Measurements from ENCODE around the gene RXRB. TPM values are rescaled to one million over a fixed set of nuclear protein-coding genes. Genes with fewer than 3 reads are reported as not detected.

RXRB gene
- total and polyA plus RNA-seq, 2 of the 13 experiments (the other 11 are each of a cell fraction or from before 2014, with no cell fraction given): 26.7 to 55.7 TPM

GRCh38 chr6:33204415-33205190 is 4.1 kb upstream of the RXRB start, which contains the start of gene HSD17B8 (continued):
- peak; percentile 90; the same call in 1 of the 2 replicates for TF ChIP-seq ZHX1 (CRISPR knock-in tag; IDR thresholded peaks at IDR 0.05; ENCODE audit: low read depth)
- no peak for TF ChIP-seq ZNF530 (CRISPR knock-in tag; IDR thresholded peaks at IDR 0.05; ENCODE audit: low read depth)
- no peak for TF ChIP-seq PCBP2 (optimal IDR thresholded peaks at IDR 0.05; ENCODE audit: low read depth, low read length, poor library complexity, severe bottlenecking)
- TF ChIP-seq ZNF251 (CRISPR knock-in tag; IDR thresholded peaks at IDR 0.05): no peak
- no peak for TF ChIP-seq MEF2D (CRISPR knock-in tag; IDR thresholded peaks at IDR 0.05)
- TF ChIP-seq CENPT (CRISPR knock-in tag; IDR thresholded peaks at IDR 0.05; ENCODE audit: low read depth): no peak
- peak; percentile 98 for TF ChIP-seq RBFOX2 (IDR thresholded peaks at IDR 0.05; ENCODE audit: low read depth, low read length)
- TF ChIP-seq KAT8 (CRISPR knock-in tag; IDR thresholded peaks at IDR 0.05): peak; percentile 76
- TF ChIP-seq FOXO4 (CRISPR knock-in tag; conservative IDR thresholded peaks at IDR 0.05): no peak
- no peak for TF ChIP-seq MEIS2 (CRISPR knock-in tag; IDR thresholded peaks at IDR 0.05)
- no peak for TF ChIP-seq ZNF549 (CRISPR knock-in tag; IDR thresholded peaks at IDR 0.05)
- peak; percentile 97 for TF ChIP-seq KLF9 (CRISPR knock-in tag; IDR thresholded peaks at IDR 0.05; ENCODE audit: low read depth)
- peak; percentile 53; the same call in 1 of the 2 replicates for TF ChIP-seq GMEB1 (CRISPR knock-in tag; IDR thresholded peaks at IDR 0.05; ENCODE audit: borderline replicate concordance)
- TF ChIP-seq DNMT1 (CRISPR knock-in tag; IDR thresholded peaks at IDR 0.05): peak; percentile 48; the same call in 1 of the 2 replicates
- TF ChIP-seq ZNF790 (CRISPR knock-in tag; IDR thresholded peaks at IDR 0.05; ENCODE audit: borderline replicate concordance): peak; percentile 77; the same call in 1 of the 2 replicates
- TF ChIP-seq RAD51 (IDR thresholded peaks at IDR 0.05; ENCODE audit: borderline replicate concordance): no peak
- peak; percentile 16; the same call in 1 of the 2 replicates for TF ChIP-seq ZKSCAN8 (CRISPR knock-in tag; IDR thresholded peaks at IDR 0.05; ENCODE audit: borderline replicate concordance)
- TF ChIP-seq KDM4B (CRISPR knock-in tag; IDR thresholded peaks at IDR 0.05): 0 out of 2 replicates have a peak, but pooled peaks have one; percentile 27
- no peak for TF ChIP-seq FUBP1 (CRISPR knock-in tag; IDR thresholded peaks at IDR 0.05; ENCODE audit: borderline replicate concordance)
- peak; percentile 84 for TF ChIP-seq AKAP8 (CRISPR knock-in tag; IDR thresholded peaks at IDR 0.05)
- TF ChIP-seq FOXA3 (CRISPR knock-in tag; IDR thresholded peaks at IDR 0.05): 0 out of 2 replicates have a peak, but pooled peaks have one; percentile 29
- TF ChIP-seq ZSCAN12 (CRISPR knock-in tag; IDR thresholded peaks at IDR 0.05): 0 out of 2 replicates have a peak, but pooled peaks have one; percentile 71
